Measurements from ENCODE around the gene ARHGAP22.
A peak's percentile ranks its signal among the peaks of the same experiment; 100 is the strongest.

The ARHGAP22 gene

DNA sequence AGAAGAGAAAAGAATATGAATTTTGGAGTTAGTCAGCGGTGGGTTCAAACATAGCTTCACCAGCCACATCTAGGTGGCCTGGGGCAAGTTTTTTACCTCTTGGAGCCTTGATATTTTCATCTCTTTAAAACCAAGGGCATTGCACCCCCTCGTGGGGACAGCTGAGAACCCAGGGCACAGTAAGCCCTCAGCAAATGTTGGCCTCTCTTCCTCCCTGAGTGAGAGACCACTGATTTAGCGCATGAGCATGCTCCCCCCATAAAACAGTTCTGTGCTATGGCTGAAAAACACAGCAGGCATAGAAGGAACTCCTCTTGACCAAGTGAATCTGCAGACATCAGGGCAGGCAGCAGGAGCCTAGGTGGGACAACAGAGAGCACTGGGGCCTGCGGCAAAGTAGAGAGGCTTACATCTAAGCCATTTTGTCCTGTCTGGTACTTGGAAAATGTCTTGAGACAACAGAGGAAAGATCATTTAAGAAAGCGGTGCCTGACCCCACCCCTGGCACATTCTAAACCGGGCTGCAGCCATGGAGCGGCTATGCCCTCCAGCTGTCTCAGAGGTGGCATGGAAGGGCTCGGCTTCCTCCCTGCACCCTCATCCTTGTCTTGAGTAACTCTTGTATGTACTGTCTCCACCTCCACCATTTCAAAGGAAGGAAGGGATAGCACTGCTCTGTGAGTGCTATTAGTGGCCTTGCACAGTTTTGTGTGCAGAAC, 94.7 kb downstream of the ARHGAP22 start:
- FAIRE-seq (no peak), DNase-seq (ENCODE audit: insufficient read length, low spot score) (no peak)
- no peak for TF ChIP-seq POLR2A (IDR thresholded peaks at IDR 0.05; ENCODE audit: low read depth, low read length)

- FAIRE-seq = no peak
- TF ChIP-seq POLR2A (IDR thresholded peaks at IDR 0.05; ENCODE audit: low read depth, low read length) = no peak
- DNase-seq (ENCODE audit: insufficient read length, low spot score) = no peak
Measured at GRCh38 chr10:48508791-48509772, 95.8 kb downstream of the ARHGAP22 start.

- DNase-seq (ENCODE audit: insufficient read length, low spot score) (peak; percentile 42), FAIRE-seq (no peak)
- no peak for TF ChIP-seq POLR2A (IDR thresholded peaks at IDR 0.05; ENCODE audit: low read depth, low read length)
Measured at GRCh38 chr10:48507933-48508790, 96.7 kb downstream of the ARHGAP22 start.

- no peak for TF ChIP-seq POLR2A (IDR thresholded peaks at IDR 0.05; ENCODE audit: low read depth, low read length)
- FAIRE-seq (no peak), DNase-seq (ENCODE audit: insufficient read length, low spot score) (no peak)
Measured at GRCh38 chr10:48507494-48507893, 97.4 kb downstream of the ARHGAP22 start.

DNA sequence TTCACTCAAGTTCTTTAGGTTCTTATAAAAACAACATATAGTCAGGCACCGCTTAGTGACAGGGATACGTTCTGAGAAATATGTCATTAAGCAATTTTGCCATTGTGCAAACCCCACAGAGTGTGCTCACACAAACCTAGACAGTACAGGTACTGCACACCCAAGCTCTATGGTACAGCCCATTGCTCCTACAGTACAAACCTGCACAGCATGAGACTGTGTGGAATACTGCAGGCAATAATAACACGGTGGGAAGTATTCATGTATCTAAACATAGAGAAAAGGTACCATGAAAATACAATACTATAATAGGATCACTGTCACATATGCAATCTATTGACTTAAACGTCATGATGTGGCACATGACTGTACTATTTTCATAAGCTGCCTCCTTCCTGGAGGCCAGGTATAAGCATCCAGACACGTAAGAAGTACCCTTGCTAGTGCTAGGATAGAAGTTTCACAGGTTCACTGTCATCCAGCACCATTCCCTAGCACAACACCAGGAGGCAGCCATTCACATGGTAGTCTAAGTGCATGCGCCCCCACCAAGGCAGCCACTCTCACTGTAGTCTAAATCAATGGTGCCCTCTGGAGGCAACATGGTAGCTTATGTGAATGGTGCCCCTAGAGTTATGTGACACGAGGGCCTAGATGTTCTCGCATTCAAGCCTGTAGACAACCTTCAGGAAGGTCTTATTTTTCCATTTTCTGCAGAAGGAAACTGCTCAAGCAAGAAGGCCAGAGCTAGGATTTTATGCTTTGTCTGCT, 98.5 kb downstream of the ARHGAP22 start:
- no peak for DNase-seq (ENCODE audit: insufficient read length, low spot score)
- FAIRE-seq = no peak
- no peak for TF ChIP-seq POLR2A (IDR thresholded peaks at IDR 0.05; ENCODE audit: low read depth, low read length)

GRCh38 chr10:48505394-48506112, 99.3 kb downstream of the ARHGAP22 start:
- no peak for TF ChIP-seq POLR2A (IDR thresholded peaks at IDR 0.05; ENCODE audit: low read depth, low read length)
- DNase-seq (ENCODE audit: insufficient read length, low spot score) (no peak), FAIRE-seq (no peak)

DNA sequence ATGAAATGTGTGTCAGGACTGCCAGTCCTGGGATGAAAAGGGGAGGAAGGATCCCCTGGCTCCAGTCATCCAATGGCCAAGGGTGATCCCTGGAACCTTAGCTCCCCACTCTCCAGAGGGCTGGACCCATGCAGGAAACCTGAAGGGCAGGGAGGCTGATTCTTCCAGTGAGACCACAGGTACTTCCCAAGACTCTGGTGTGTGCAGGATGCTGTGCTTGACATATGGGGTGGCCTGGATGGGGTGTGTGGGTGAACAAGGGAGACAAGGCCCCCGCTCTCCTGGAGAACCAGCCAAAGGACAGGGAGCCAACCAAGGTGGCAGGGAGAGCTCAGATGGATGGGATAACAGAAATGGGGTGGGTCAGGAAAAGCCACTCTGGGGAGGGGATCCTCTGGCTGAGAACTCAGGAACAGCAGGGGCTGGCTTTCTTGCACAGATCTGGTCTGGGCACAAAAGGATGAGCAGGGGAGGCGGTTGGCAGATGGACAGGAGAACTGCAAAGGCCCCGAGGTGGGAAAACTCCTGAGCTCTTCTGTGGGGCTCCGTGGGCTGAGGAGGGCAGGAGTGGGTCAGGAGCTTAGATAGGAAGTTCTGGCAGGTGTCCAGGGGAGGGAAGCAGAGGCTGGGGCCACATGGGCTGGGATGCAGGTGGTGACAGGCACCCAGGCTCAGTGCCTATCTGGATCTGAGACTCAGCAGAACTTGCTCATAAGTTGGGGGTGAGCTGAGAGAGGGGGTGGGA, 100.6 kb downstream of the ARHGAP22 start:
- DNase-seq (ENCODE audit: insufficient read length, low spot score) (no peak), FAIRE-seq (no peak)
- no peak for TF ChIP-seq POLR2A (IDR thresholded peaks at IDR 0.05; ENCODE audit: low read depth, low read length)

DNA sequence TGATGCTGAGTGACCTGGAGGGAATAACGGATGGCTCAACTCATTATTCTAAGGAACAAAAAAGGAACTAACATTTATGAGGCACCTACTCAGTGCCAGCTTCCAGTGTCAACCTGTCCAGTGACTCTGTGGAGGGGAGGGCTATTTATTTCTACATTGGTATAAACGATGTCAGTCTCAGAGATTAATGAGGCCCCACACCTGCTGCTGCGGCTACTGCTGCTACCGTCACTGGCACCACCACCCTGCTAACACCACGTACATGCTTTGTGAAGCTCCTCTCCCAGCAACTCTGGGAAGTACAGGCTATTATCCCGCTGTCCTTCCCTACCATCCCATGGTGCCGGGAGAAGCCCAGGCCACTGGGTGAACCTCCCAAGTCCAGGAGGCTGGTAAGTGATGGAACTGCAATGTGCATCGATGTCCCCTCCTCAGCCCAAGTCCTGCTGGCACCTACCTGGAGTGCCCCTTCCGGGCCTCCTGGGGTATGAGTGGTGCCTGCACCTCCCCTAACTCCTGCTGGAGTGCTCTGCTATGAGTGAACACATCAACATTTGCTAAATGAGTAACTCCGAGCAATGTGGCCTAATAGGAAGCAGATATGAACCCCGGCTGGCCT, 101.5 kb downstream of the ARHGAP22 start:
- FAIRE-seq (no peak), DNase-seq (ENCODE audit: insufficient read length, low spot score) (no peak)
- TF ChIP-seq POLR2A (IDR thresholded peaks at IDR 0.05; ENCODE audit: low read depth, low read length) = no peak

GRCh38 chr10:48502791-48503190, 102.1 kb downstream of the ARHGAP22 start:
- TF ChIP-seq POLR2A (IDR thresholded peaks at IDR 0.05; ENCODE audit: low read depth, low read length) = no peak
- DNase-seq (ENCODE audit: insufficient read length, low spot score) (no peak), FAIRE-seq (no peak)

GRCh38 chr10:48501787-48502771, 102.8 kb downstream of the ARHGAP22 start:
- no peak for FAIRE-seq
- no peak for TF ChIP-seq POLR2A (IDR thresholded peaks at IDR 0.05; ENCODE audit: low read depth, low read length)

More at GRCh38 chr10:48501787-48502771, 102.8 kb downstream of the ARHGAP22 start:
- DNase-seq (ENCODE audit: insufficient read length, low spot score) = no peak
